ENCODE results near the gene ZNF25.
"Not testable (repeated sequence)": the region's sequence is repeated elsewhere in the genome, so short reads cannot be mapped to it uniquely, and the experiment has no call there.

The ZNF25 gene

DNA sequence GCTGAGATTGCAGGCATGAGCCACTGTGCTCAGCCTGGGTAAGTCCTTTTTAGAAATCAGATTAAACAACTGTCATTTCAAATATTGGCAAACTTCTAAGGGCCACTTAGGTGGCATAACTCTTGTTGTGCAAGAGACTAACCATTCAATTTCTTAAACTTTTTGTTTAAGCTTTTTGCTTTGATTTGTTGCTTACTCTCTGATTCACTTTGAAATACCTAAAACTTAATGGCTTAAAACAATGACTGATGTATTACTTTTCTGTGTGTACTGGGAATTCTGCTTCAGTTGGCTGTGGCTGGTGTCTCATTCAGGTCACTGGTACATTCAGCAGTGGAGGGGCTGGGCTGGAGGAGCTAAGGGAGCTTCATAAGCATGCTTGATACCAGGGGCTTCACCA lies 28.9 kb downstream of the ZNF25 start:
- no peak for DNase-seq (ENCODE audit: low read depth in 2 of 2)

DNA sequence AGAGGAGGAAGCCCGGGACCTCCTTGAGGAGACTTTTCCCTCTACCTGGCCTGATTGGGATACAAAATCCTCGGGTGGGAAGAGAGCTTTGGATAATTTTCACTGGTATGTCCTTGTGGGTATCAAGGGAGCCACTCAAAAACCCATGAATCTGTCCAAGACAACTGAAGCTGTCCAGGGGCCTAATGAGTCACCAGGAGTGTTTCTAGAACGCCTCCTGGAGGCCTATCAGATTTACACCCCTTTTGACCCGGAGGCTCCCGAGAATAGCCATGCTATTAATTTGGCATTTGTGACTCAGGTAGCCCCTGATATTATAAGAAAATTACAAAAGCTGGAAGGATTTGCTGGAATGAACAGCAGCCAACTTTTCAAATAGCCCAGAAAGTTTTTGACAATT lies 38.6 kb downstream of the ZNF25 start:
- no peak for DNase-seq (ENCODE audit: low read depth in 2 of 2)

DNA sequence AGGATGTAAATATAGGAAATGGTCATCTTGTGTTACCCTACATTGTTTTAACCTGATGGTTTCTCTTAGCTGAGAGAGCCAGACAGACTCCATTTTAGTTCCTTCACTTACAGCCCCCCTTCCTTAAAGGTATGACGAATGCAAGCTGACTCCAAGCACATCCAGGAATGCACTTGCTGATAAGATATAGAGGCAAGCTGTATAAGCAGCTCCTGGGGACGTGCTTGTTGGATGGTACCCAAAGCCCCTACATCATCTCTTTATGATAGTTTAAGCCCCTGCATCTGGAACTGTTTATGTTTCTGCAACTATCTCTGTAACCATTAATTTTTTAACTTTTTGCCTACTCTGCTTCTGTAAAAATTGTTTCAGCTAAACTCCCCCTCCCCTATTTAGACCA lies 41.7 kb downstream of the ZNF25 start:
- no peak for DNase-seq (ENCODE audit: low read depth in 2 of 2)

DNA sequence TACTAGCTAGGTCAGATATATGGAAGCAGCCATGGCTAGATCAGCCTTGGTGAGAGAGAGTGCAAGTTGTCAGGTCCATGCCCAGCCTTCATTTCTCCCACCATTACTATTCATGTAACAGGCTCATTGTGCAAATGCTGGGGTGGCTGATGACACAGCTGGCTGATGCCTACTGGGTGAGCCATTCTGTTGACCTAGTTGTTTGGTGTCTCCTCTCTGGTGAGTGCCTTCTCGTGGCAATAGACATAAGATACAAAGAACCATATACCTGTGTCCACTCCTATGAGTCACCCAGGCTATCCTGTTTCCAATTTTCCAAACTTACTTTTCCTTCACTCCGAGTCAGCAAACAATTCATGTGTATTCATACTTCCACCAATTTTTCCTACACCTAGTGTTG lies 46.0 kb downstream of the ZNF25 start:
- no peak for DNase-seq (ENCODE audit: low read depth in 2 of 2)

DNA sequence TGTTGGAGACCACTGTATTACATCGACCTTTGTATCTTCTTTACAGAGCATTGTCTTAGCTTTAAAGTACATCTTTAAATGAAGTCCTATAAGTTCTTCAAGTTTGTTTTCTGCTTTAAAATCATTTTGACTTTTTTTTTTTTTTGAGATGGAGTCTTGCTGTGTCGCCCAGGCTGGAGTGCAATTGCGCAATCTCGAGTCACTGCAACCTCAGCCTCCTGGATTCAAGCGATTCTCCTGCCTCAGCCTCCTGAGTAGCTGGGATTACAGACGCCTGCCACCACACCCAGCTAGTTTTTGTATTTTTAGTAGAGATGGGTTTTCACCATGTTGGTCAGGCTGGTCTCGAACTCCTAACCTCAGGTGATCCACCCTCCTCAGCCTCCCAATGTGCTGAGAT lies 68.3 kb downstream of the ZNF25 start:
- DNase-seq (ENCODE audit: low read depth in 2 of 2), result not testable (repeated sequence)

DNA sequence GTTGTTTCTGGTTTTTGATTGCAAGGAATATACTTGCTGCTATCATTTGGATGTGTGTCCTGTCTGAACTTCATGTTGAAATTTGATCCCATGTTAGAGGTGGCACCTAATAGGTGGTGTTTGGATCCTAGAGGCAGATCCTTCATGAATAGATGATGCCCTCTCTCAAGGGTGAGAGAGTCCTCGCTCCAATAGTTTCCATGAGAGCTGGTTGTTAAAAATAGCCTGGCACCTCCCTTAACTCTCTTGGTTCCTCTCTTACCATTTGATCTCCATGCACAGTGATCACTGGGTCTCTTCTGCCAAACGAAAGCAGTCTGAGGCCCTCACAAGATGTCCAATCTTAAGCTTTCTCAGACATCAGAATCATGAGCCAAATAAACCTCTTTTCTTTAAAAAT lies 70.1 kb downstream of the ZNF25 start:
- DNase-seq (ENCODE audit: low read depth in 2 of 2), result no peak

All from stimulated activated CD4-positive, alpha-beta T cell treated with anti-CD3 and anti-CD28 coated beads, Interleukin-15, amount 100 ng/mL, for 48 hours (primary cell).